OCI-LY1 (cell line): Measurements from ENCODE around the gene MYO18B.

Source experiments
- H2AFZ ChIP-seq: fragments of 200-600 bp; sonication (generic), shearing (Covaris generic); 2 replicates; pipeline ENCODE4 v1.6.0; 2014; ENCODE audit warnings: antibody characterized with exemption, mild to moderate bottlenecking, low read length
- H3F3A ChIP-seq: fragments of 200-600 bp; sonication (generic), shearing (Covaris generic); 2 replicates; pipeline ENCODE4 v1.6.0; 2014; ENCODE audit warnings: mild to moderate bottlenecking, antibody characterized with exemption, low read length, moderate library complexity; ENCODE audit not compliant: insufficient read depth
- H3K27ac ChIP-seq: fragments of 200-600 bp; sonication (generic); 2 replicates; pipeline ENCODE4 v1.5.1; 2014; ENCODE audit warnings: low read length, mixed run types, mild to moderate bottlenecking, low read depth; ENCODE audit not compliant: poor library complexity, severe bottlenecking
- H3K27me3 ChIP-seq: fragments of 200-600 bp; sonication (generic); 2 replicates; pipeline ENCODE4 v1.6.0; 2014; ENCODE audit warnings: antibody characterized with exemption, mild to moderate bottlenecking, low read length, moderate library complexity; ENCODE audit not compliant: insufficient read depth
- H3K36me3 ChIP-seq: fragments of 200-600 bp; sonication (generic); 2 replicates; pipeline ENCODE4 v1.6.1; 2014; ENCODE audit warnings: mild to moderate bottlenecking, antibody characterized with exemption, low read length, moderate library complexity, mixed read lengths; ENCODE audit not compliant: insufficient read depth
- H3K4me1 ChIP-seq: fragments of 200-600 bp; sonication (generic); 2 replicates; pipeline ENCODE4 v1.5.1; 2014; ENCODE audit warnings: mild to moderate bottlenecking, low read length, moderate library complexity; ENCODE audit not compliant: insufficient read depth, severe bottlenecking
- H3K4me2 ChIP-seq: fragments of 200-600 bp; sonication (generic), shearing (Covaris generic); 2 replicates; pipeline ENCODE4 v1.6.1; 2014; ENCODE audit warnings: low read length
- H3K4me3 ChIP-seq: fragments of 200-600 bp; sonication (generic); 2 replicates; pipeline ENCODE4 v1.5.1; 2014; ENCODE audit warnings: low read length, low read depth, mild to moderate bottlenecking, mixed read lengths; ENCODE audit not compliant: poor library complexity, severe bottlenecking
- H3K79me2 ChIP-seq: fragments of 200-600 bp; shearing (Covaris generic); 2 replicates; pipeline ENCODE4 v1.6.1; 2016; ENCODE audit warnings: mixed run types, low read length, mixed read lengths; ENCODE audit not compliant: insufficient read depth
- H3K9ac ChIP-seq: fragments of 200-600 bp; sonication (generic), shearing (Covaris generic); 2 replicates; pipeline ENCODE4 v1.6.1; 2014; ENCODE audit warnings: mild to moderate bottlenecking, low read length, mixed read lengths
- H3K9me2 ChIP-seq: fragments of 200-600 bp; sonication (generic), shearing (Covaris generic); 2 replicates; pipeline ENCODE4 v1.6.1; 2014; ENCODE audit warnings: low read depth, mild to moderate bottlenecking, low read length, mixed read lengths
- H3K9me3 ChIP-seq: fragments of 200-600 bp; shearing (Covaris generic); 2 replicates; pipeline ENCODE4 v1.6.1; 2014; ENCODE audit warnings: low read length, mixed read lengths
- H4K20me1 ChIP-seq: fragments of 200-600 bp; sonication (generic), shearing (Covaris generic); 2 replicates; pipeline ENCODE4 v1.6.0; 2016; ENCODE audit warnings: mild to moderate bottlenecking, low read length; ENCODE audit not compliant: insufficient read depth
- EZH2 ChIP-seq: fragments of 200-600 bp; sonication (generic), shearing (Covaris generic); IDR thresholded peaks from 2 replicates; pipeline ENCODE4 v1.8.0; 2017; ENCODE audit warnings: borderline replicate concordance, mixed run types, mild to moderate bottlenecking, antibody characterized with exemption, low read length, moderate library complexity, mixed read lengths
- TF ChIP-seq, protein P1 (sequence below): fragments of 200-600 bp; sonication (generic), shearing (Covaris generic); IDR thresholded peaks from 2 replicates; pipeline ENCODE4 v1.5.1; 2017; ENCODE audit warnings: mild to moderate bottlenecking, antibody characterized with exemption, low read length, moderate library complexity, mixed read lengths

The MYO18B gene

DNA sequence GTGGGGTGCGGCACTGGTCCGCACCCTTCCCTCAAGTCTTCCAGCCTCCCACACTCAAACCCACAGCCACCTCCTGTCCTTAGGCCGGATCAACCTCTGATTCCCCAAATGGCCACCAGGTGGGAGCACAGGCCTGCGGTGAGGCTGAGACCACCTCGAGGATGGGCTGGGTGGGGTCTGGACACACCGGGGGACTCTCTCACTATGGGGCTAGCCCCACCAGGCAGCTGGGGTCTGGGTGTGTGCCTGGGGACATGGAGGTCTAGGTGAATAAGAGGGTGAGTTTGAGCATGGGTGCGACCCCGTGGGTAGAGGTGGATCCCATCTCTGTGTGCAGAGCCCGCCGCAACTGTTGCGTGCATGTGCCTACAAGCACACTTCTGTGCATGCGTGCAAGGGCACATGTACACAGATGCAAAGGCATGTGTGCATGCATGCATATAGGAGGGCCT lies 32.6 kb downstream of the MYO18B start:
- H3K4me2 ChIP-seq, result no peak overlapping the region
- H3K27me3 ChIP-seq, result 0 out of 2 replicates have a peak, but pooled peaks cover 5% of the 10 kb centered on the region
- no peak overlapping the region for H3K27ac ChIP-seq
- H3K4me1 ChIP-seq, result no peaks in the 10 kb centered on the region
- no peak overlapping the region for H2AFZ ChIP-seq
- H3K36me3 ChIP-seq, result no peaks in the 10 kb centered on the region
- no peaks in the 10 kb centered on the region for H3K9me3 ChIP-seq
- H3K4me3 ChIP-seq, result no peak overlapping the region
- H3F3A ChIP-seq, result no peaks in the 10 kb centered on the region
- no peaks in the 10 kb centered on the region for H4K20me1 ChIP-seq
- no peaks in the 10 kb centered on the region for H3K9me2 ChIP-seq
- TF ChIP-seq, protein P1, sequence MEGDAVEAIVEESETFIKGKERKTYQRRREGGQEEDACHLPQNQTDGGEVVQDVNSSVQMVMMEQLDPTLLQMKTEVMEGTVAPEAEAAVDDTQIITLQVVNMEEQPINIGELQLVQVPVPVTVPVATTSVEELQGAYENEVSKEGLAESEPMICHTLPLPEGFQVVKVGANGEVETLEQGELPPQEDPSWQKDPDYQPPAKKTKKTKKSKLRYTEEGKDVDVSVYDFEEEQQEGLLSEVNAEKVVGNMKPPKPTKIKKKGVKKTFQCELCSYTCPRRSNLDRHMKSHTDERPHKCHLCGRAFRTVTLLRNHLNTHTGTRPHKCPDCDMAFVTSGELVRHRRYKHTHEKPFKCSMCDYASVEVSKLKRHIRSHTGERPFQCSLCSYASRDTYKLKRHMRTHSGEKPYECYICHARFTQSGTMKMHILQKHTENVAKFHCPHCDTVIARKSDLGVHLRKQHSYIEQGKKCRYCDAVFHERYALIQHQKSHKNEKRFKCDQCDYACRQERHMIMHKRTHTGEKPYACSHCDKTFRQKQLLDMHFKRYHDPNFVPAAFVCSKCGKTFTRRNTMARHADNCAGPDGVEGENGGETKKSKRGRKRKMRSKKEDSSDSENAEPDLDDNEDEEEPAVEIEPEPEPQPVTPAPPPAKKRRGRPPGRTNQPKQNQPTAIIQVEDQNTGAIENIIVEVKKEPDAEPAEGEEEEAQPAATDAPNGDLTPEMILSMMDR, result peak; percentile 62
- no peak for TF ChIP-seq EZH2
- H3K9ac ChIP-seq, result no peak overlapping the region
- H3K79me2 ChIP-seq, result no peaks in the 10 kb centered on the region

DNA sequence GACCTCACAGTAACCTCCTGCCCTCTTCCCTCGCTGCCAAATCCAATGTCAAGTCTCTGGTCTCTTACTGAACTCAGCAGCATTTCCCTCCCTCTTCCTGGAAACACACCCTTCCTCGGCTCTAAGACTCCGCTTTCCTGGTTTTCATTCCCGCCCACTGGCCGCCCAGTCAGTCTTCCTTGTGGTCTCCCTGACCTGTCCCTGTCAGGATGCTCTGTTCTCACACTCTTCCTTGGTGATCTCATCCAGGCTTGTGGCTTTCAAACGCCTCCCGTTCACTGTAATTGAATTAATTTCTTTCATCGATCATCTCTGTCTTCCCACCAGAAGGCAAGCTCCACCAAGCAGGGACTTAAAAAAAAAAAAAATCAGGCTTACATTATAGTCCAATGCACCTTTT lies 33.5 kb downstream of the MYO18B start:
- Histone ChIP-seq H3K27me3 (0 out of 2 replicates have a peak, but pooled peaks cover 5% of the 10 kb centered on the region), H3K9ac (no peak overlapping the region), H3K27ac (no peak overlapping the region), H3K9me3 (no peaks in the 10 kb centered on the region), H3K4me3 (no peak overlapping the region), H3K9me2 (no peaks in the 10 kb centered on the region), H3F3A (no peaks in the 10 kb centered on the region), H4K20me1 (no peaks in the 10 kb centered on the region), H2AFZ (no peak overlapping the region), H3K36me3 (no peaks in the 10 kb centered on the region), H3K4me2 (no peak overlapping the region), H3K4me1 (no peaks in the 10 kb centered on the region), H3K79me2 (no peaks in the 10 kb centered on the region)
- TF ChIP-seq, protein P1, result no peak
- TF ChIP-seq EZH2, result no peak

DNA sequence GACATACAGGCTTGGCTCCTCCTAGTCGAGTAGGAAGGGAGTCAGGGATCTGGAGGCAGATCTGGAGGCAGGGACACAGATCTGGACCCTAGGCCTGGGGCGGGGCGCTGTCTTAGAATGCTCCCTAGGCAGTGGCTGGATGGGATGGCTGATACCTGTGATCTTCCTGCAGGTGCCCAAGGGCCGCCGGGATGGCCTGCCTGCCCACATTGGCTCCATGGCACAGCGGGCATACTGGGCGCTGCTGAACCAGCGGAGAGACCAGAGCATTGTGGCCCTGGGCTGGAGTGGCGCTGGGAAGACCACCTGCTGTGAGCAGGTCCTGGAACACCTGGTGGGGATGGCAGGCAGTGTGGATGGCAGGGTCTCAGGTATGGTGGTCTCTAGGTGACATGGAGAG lies 35.4 kb downstream of the MYO18B start:
- no peak overlapping the region for H3K4me3 ChIP-seq
- no peaks in the 10 kb centered on the region for H3K36me3 ChIP-seq
- no peak overlapping the region for H2AFZ ChIP-seq
- H3F3A ChIP-seq, result no peaks in the 10 kb centered on the region
- no peak for TF ChIP-seq EZH2
- H3K9me2 ChIP-seq, result no peaks in the 10 kb centered on the region
- no peak overlapping the region for H3K9ac ChIP-seq
- no peaks in the 10 kb centered on the region for H4K20me1 ChIP-seq
- H3K9me3 ChIP-seq, result no peaks in the 10 kb centered on the region
- H3K27me3 ChIP-seq, result 0 out of 2 replicates have a peak, but pooled peaks cover 5% of the 10 kb centered on the region
- H3K79me2 ChIP-seq, result no peaks in the 10 kb centered on the region
- H3K27ac ChIP-seq, result no peak overlapping the region
- H3K4me1 ChIP-seq, result no peaks in the 10 kb centered on the region
- H3K4me2 ChIP-seq, result no peak overlapping the region

DNA sequence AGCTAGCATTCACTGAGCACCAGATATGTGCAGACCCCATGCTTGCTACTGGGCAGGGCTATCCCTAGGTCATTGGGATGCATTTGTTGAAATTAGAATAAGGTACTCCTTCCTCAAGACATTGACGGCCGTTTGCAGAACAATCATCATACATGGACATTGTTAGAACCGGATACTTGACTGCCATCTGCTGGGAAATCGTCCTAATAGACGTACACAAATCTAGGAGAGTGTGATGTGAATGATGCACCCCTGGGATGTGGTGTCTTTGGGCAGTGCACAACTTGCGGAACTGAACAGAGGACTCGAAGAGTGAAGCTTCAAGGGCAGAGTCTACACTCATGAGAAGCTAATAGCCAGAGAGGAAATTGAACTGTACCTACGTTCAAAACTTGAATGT lies 35.9 kb downstream of the MYO18B start:
- Histone ChIP-seq H3K4me3 (no peak overlapping the region), H3K36me3 (no peaks in the 10 kb centered on the region), H3K4me1 (no peaks in the 10 kb centered on the region), H3K27ac (no peak overlapping the region), H2AFZ (no peak overlapping the region), H3K9ac (no peak overlapping the region), H4K20me1 (no peaks in the 10 kb centered on the region), H3K27me3 (0 out of 2 replicates have a peak, but pooled peaks cover 5% of the 10 kb centered on the region), H3K79me2 (no peaks in the 10 kb centered on the region), H3K9me3 (no peaks in the 10 kb centered on the region), H3F3A (no peaks in the 10 kb centered on the region), H3K9me2 (no peaks in the 10 kb centered on the region), H3K4me2 (no peak overlapping the region)
- TF ChIP-seq, protein P1, result peak; percentile 29; the same call in 1 of the 2 replicates
- no peak for TF ChIP-seq EZH2
